A204.1 (cell line): ENCODE measurements around the gene CPA3.

Experiments used
- FAIRE-seq: peaks from 2 replicates; lab custom pipeline; 2012; peaks lifted over from hg19 to GRCh38; lab: Jason Lieb, UNC

CPA3 gene

GRCh38 chr3:148865049-148865448, at the start of gene CPA3:
CPA3 (plus strand) TSS chr3:148865296; CDS start chr3:148865308, 12 bp downstream.
- FAIRE-seq = no peak

- no peak for FAIRE-seq
Observed at GRCh38 chr3:148815316-148816110, 49.6 kb upstream of the CPA3 start.

- no peak for FAIRE-seq
Observed at GRCh38 chr3:148816427-148816826, 48.7 kb upstream of the CPA3 start.

- FAIRE-seq = no peak
Observed at GRCh38 chr3:148816981-148817525, 48.0 kb upstream of the CPA3 start.

- FAIRE-seq = no peak
Observed at GRCh38 chr3:148820361-148821245, 44.5 kb upstream of the CPA3 start.

- no peak for FAIRE-seq
Observed at GRCh38 chr3:148823026-148823425, 42.1 kb upstream of the CPA3 start.

GRCh38 chr3:148825476-148825875, 39.6 kb upstream of the CPA3 start:
- FAIRE-seq = no peak

GRCh38 chr3:148827585-148827984, 37.5 kb upstream of the CPA3 start, which contains the start of gene CPB1:
CPB1 (plus strand) TSS chr3:148827811; CDS start chr3:148827824, 13 bp downstream.
- no peak for FAIRE-seq

GRCh38 chr3:148828136-148828690, 36.9 kb upstream of the CPA3 start:
- no peak for FAIRE-seq

GRCh38 chr3:148829926-148830325, 35.2 kb upstream of the CPA3 start:
- FAIRE-seq = no peak

GRCh38 chr3:148833223-148833622, 31.9 kb upstream of the CPA3 start:
- no peak for FAIRE-seq

- FAIRE-seq = no peak
Observed at GRCh38 chr3:148839805-148840204, 25.3 kb upstream of the CPA3 start.

- no peak for FAIRE-seq
Observed at GRCh38 chr3:148840451-148840850, 24.6 kb upstream of the CPA3 start.

GRCh38 chr3:148845756-148846395, 19.2 kb upstream of the CPA3 start:
- FAIRE-seq = no peak

GRCh38 chr3:148847351-148847750, 17.7 kb upstream of the CPA3 start:
- FAIRE-seq = no peak

GRCh38 chr3:148848410-148848809, 16.7 kb upstream of the CPA3 start:
- FAIRE-seq = no peak

GRCh38 chr3:148852271-148852992, 12.7 kb upstream of the CPA3 start:
- FAIRE-seq = no peak

GRCh38 chr3:148853076-148853475, 12.0 kb upstream of the CPA3 start:
- FAIRE-seq = no peak

GRCh38 chr3:148854061-148854460, 11.0 kb upstream of the CPA3 start:
- no peak for FAIRE-seq

- no peak for FAIRE-seq
Observed at GRCh38 chr3:148856384-148856783, 8.7 kb upstream of the CPA3 start.

GRCh38 chr3:148857316-148857715, 7.8 kb upstream of the CPA3 start:
- no peak for FAIRE-seq
